Body of pancreas (tissue), 4 donors: ENCODE measurements around the gene MMP24OS. TPM values are rescaled to one million over a fixed set of nuclear protein-coding genes. Genes with fewer than 3 reads are reported as not detected.

ENCODE experiments used
- ATAC-seq: fragments of 150-250 bp; one replicate; pipeline ENCODE4 v1.9.1; 2016
- DNase-seq, 4 donors: peaks; one replicate each; pipeline ENCODE4 v3.0.0-alpha.2; 2019
- H3K27ac ChIP-seq, 4 donors: fragments of 200-600 bp; sonication (generic); 1 replicate in 3 of 4; 2 replicates in 1 of 4; pipeline versions ENCODE4 v1.5.1 to v1.6.1; 2016 to 2019; ENCODE audit warnings: mild to moderate bottlenecking in 1 of 4, mixed read lengths in 1 of 4, moderate library complexity in 1 of 4
- H3K27me3 ChIP-seq, 2 donors: fragments of 200-600 bp; sonication (generic); one replicate each; pipeline ENCODE4 v1.6.0; 2016; ENCODE audit warnings: mild to moderate bottlenecking in 1 of 2
- H3K36me3 ChIP-seq, 2 donors: fragments of 200-600 bp; sonication (generic); replicated peaks in 1 of 2; 2 replicates each; pipeline ENCODE4 v1.5.1; 2016; ENCODE audit warnings: low read depth in 2 of 2; ENCODE audit not compliant: insufficient read depth in 1 of 2
- H3K4me1 ChIP-seq: fragments of 200-600 bp; sonication (generic); one replicate; pipeline ENCODE4 v1.6.0; 2016
- H3K4me3 ChIP-seq, 2 donors: fragments of 200-600 bp; sonication (generic); 1 replicate in 1 of 2; 2 replicates in 1 of 2; pipeline ENCODE4 v1.5.1; 2016 to 2019
- H3K9me3 ChIP-seq, 3 donors: fragments of 200-600 bp; sonication (generic); 1 replicate in 2 of 3; 2 replicates in 1 of 3; pipeline ENCODE4 v1.5.1; 2016
- POLR2A ChIP-seq, 3 donors: fragments of 450-650 bp; IDR thresholded peaks; one replicate each; pipeline ENCODE4 v1.6.1; 2016; ENCODE audit warnings: antibody characterized with exemption in 3 of 3, mild to moderate bottlenecking in 2 of 3
- WGBS, 2 donors: methylation state at CpG; one replicate each; pipeline ENCODE4 v1.1.5; 2017; 5-methylcytosine and 5-hydroxymethylcytosine counted together
- intact Hi-C: fragments of 100-400 bp; cut with DNase I; formaldehyde crosslinking; loops from one replicate; pipeline ENCODE4 v1.15.1; 2023
- total RNA-seq, 2 donors: library from RNA; depleted of rRNA; stranded (reverse); fragments of >200 nt; gene quantifications; one replicate each; pipeline ENCODE4 v1.1.0, GENCODE V29; 2016
- TF ChIP-seq, protein P1 (sequence below), 7 experiments: fragments of 450-650 bp in 4 of 7; fragments of 200-600 bp in 3 of 7; sonication (generic) in 3 of 7; IDR thresholded peaks; one replicate each; pipeline ENCODE4 v1.5.1; 2016 to 2019; ENCODE audit warnings: antibody characterized with exemption in 7 of 7

Gene MMP24OS
- total RNA-seq, 2 donors from 2014 or later: 20.4 to 27.5 TPM

DNA sequence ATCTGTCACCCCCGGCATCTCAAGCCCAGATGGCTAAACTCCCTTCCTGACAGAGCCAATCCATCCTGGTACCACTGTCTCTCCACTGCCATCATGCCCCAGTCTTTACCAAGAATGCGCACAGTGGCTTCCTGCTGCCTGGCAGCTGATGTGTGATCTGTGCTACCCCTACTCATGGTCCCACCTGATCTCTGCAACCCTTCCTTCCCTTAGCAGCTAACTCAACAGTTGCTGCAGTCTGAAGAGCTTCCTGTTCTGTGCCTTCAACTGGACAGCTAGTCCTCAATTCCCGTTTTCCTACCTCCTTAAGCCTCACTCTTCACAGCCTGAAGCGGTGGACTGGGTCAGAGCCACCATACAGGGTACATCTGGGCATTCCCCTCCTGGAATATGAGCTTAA, 21.9 kb upstream of the MMP24OS start:
- peaks cover 7% of the 10 kb centered on the region for H3K4me1 ChIP-seq
- 62 to 68% methylated on average over 4 of the region's 4 CpGs for WGBS, 2 donors
- H3K27me3 ChIP-seq: peaks cover 0 to 3% of the 10 kb centered on the region in 2 donors
- no peaks in the 10 kb centered on the region for H3K36me3 ChIP-seq
- no peak overlapping the region for H3K4me3 ChIP-seq
- no peaks in the 10 kb centered on the region for H3K9me3 ChIP-seq
- TF ChIP-seq, protein P1, sequence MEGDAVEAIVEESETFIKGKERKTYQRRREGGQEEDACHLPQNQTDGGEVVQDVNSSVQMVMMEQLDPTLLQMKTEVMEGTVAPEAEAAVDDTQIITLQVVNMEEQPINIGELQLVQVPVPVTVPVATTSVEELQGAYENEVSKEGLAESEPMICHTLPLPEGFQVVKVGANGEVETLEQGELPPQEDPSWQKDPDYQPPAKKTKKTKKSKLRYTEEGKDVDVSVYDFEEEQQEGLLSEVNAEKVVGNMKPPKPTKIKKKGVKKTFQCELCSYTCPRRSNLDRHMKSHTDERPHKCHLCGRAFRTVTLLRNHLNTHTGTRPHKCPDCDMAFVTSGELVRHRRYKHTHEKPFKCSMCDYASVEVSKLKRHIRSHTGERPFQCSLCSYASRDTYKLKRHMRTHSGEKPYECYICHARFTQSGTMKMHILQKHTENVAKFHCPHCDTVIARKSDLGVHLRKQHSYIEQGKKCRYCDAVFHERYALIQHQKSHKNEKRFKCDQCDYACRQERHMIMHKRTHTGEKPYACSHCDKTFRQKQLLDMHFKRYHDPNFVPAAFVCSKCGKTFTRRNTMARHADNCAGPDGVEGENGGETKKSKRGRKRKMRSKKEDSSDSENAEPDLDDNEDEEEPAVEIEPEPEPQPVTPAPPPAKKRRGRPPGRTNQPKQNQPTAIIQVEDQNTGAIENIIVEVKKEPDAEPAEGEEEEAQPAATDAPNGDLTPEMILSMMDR (IDR thresholded peaks at IDR 0.05): no peak
- TF ChIP-seq POLR2A (IDR thresholded peaks at IDR 0.05): no peak
- ATAC-seq: no peak
- H3K27ac ChIP-seq: no peak overlapping the region
- intact Hi-C loops: loop anchor here (10.0 kb wide), 1 partner anchor 135 kb away; the partner anchor contains the start of gene GDF5
- DNase-seq: no peak

DNA sequence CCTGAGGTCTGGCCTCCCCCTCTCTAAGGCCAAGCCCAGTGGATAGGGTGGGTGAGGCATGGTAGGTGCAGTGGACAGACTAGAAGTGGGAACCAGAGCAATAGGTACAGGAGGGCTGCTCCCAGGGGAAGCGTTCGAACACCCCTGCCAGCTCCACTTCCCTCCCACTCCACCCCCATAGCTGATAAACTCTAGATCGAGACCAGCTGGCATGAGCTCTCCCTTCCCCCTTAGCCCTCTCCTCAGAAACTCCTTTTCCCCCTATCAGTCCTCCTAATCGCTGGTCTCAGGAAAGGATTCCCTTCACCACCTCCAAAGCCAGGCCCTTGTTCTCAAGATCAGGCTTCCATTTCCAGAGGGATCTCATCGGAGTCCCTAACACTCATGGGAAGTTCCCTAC, 20.3 kb upstream of the MMP24OS start:
- Histone ChIP-seq H3K4me1 (no peaks in the 10 kb centered on the region), H3K27me3 (peaks cover 0 to 3% of the 10 kb centered on the region in 2 donors), H3K36me3 (no peaks in the 10 kb centered on the region), H3K4me3 (no peak overlapping the region), H3K9me3 (no peaks in the 10 kb centered on the region), H3K27ac (no peak overlapping the region)
- intact Hi-C loops: loop anchor here (10.0 kb wide), 1 partner anchor 137 kb away; the partner anchor contains the start of gene GDF5
- TF ChIP-seq POLR2A (IDR thresholded peaks at IDR 0.05): no peak
- TF ChIP-seq, protein P1 (IDR thresholded peaks at IDR 0.05): no peak
- 49 to 54% methylated on average over 5 of the region's 5 CpGs for WGBS, 2 donors
- no peak for DNase-seq
- no peak for ATAC-seq

DNA sequence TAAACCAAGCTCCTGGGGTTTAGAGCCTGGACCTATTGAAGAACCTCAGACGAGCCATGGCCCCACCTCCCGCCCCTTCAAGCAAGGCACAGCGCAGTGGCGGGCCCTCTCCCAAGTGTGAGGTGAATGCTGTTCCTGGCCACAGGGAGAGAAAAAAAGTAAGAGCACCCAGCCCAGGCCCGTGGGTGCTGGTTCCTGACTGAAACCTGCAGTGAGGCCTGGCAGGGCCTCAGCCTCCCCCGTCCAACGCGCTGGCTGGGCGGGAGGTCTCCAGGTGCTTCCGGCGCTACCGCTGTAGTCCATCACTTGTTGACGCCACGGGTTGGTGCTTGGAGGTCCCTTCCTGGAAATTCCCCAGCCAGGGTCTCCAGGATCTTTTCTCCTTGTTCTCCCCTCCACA, 19.8 kb upstream of the MMP24OS start:
- DNase-seq (no peak), ATAC-seq (no peak)
- WGBS, 2 donors: 73 to 92% methylated on average over 5 to 14 of the region's 14 CpGs
- H3K27me3 ChIP-seq: peaks cover 0 to 3% of the 10 kb centered on the region in 2 donors
- no peaks in the 10 kb centered on the region for H3K36me3 ChIP-seq
- intact Hi-C loops: loop anchor here (10.0 kb wide), 1 partner anchor 137 kb away; the partner anchor contains the start of gene GDF5
- H3K27ac ChIP-seq: no peak overlapping the region
- TF ChIP-seq POLR2A (IDR thresholded peaks at IDR 0.05): no peak
- TF ChIP-seq, protein P1 (IDR thresholded peaks at IDR 0.05): no peak
- no peaks in the 10 kb centered on the region for H3K9me3 ChIP-seq
- H3K4me1 ChIP-seq: no peaks in the 10 kb centered on the region
- no peak overlapping the region for H3K4me3 ChIP-seq

DNA sequence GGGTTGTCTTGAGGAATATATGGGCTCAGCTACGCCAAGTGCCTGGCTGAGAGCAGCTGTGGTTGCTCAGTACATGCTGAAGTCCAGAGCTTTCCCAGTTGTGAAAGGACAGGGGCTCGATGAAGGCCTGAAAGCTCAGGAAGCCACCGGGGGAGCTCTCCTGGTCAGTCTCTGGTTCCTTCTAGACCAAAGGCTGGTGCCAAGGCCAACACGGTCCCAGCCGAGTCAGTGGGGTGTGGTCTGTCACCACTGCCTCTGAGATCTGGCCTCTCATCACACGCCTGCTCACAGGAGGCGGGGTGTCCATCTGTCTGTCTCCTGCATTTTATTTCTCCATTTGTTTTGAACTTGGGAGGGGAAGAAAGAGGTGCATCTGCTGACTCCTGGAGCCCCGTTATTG, 19.2 kb upstream of the MMP24OS start:
- Histone ChIP-seq H3K9me3 (no peaks in the 10 kb centered on the region), H3K4me1 (no peaks in the 10 kb centered on the region), H3K27ac (no peak overlapping the region), H3K4me3 (no peak overlapping the region), H3K36me3 (no peaks in the 10 kb centered on the region), H3K27me3 (peaks cover 0 to 3% of the 10 kb centered on the region in 2 donors)
- ATAC-seq (no peak), DNase-seq (no peak)
- 46 to 48% methylated on average over 6 to 8 of the region's 8 CpGs for WGBS, 2 donors
- intact Hi-C loops: loop anchor here (10.0 kb wide), 1 partner anchor 138 kb away; the partner anchor contains the start of gene GDF5
- TF ChIP-seq, protein P1 (IDR thresholded peaks at IDR 0.05): no peak
- no peak for TF ChIP-seq POLR2A (IDR thresholded peaks at IDR 0.05)

DNA sequence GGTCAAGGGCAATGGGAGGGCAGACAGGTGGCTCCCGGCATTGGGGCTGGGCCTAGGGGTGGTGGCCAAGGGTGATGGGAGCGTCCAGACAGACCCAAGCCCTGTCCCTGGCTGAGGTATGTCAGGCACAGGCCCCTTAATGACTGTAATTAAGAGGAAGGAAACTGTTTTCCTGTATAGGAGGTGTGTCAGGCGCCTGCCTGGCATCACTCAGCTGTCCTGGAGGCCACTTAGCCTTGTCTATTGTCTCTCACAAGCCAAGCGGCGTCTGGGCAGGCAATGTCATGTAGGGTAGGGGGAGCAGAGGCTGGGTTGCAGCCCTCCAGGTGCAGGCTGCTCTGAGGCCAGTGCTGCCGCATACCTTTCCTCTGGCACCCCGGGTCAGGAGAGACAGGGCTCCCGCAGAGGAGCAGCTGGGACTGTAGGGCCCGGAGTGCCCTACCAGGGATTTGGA, 18.2 kb upstream of the MMP24OS start:
- 57 to 72% methylated on average over 3 to 9 of the region's 9 CpGs for WGBS, 2 donors
- DNase-seq (no peak), ATAC-seq (no peak)
- no peak overlapping the region for H3K27ac ChIP-seq
- H3K27me3 ChIP-seq: peaks cover 0 to 3% of the 10 kb centered on the region in 2 donors
- intact Hi-C loops: loop anchor here (10.0 kb wide), 1 partner anchor 139 kb away; the partner anchor contains the start of gene GDF5
- H3K4me3 ChIP-seq: no peak overlapping the region
- TF ChIP-seq, protein P1 (IDR thresholded peaks at IDR 0.05): no peak
- no peak for TF ChIP-seq POLR2A (IDR thresholded peaks at IDR 0.05)
- no peaks in the 10 kb centered on the region for H3K36me3 ChIP-seq
- H3K9me3 ChIP-seq: no peaks in the 10 kb centered on the region
- no peaks in the 10 kb centered on the region for H3K4me1 ChIP-seq
